ENCODE data around the gene PLCE1. TPM values are rescaled to one million over a fixed set of nuclear protein-coding genes. Genes with fewer than 3 reads are reported as not detected.

Gene PLCE1
- total RNA-seq, 2 donors from 2014 or later, result 13.5 to 28.3 TPM

DNA sequence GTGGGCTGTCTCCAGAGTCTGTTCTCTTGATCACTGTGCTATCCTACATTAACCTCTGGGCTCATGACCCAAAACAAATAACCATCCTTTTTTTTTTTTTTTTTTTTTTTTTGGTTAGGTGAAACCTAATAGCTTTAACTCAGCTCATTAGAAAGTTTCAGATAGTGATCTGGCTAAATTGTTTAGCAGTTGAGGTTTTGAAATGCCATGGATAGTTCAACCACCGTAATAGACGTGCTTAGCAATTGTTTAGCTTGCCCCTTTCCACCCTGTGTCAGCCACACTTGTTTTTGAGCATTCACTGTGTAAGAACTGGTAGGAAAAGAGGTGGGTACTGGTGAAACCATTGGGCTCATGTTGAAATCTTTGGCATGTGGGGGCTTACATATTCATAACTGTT lies 3.8 kb downstream of the PLCE1 start:
- no peak overlapping the region for H3K27ac ChIP-seq
- no peak overlapping the region for H3K4me3 ChIP-seq
- TF ChIP-seq, protein P1, sequence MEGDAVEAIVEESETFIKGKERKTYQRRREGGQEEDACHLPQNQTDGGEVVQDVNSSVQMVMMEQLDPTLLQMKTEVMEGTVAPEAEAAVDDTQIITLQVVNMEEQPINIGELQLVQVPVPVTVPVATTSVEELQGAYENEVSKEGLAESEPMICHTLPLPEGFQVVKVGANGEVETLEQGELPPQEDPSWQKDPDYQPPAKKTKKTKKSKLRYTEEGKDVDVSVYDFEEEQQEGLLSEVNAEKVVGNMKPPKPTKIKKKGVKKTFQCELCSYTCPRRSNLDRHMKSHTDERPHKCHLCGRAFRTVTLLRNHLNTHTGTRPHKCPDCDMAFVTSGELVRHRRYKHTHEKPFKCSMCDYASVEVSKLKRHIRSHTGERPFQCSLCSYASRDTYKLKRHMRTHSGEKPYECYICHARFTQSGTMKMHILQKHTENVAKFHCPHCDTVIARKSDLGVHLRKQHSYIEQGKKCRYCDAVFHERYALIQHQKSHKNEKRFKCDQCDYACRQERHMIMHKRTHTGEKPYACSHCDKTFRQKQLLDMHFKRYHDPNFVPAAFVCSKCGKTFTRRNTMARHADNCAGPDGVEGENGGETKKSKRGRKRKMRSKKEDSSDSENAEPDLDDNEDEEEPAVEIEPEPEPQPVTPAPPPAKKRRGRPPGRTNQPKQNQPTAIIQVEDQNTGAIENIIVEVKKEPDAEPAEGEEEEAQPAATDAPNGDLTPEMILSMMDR (IDR thresholded peaks at IDR 0.05), result no peak
- H3K36me3 ChIP-seq, result no peaks in the 10 kb centered on the region
- H3K4me1 ChIP-seq (ENCODE audit: control insufficient read depth in 1 of 2, low read depth in 2 of 2), result peaks cover 11 to 38% of the 10 kb centered on the region in 2 donors
- H3K27me3 ChIP-seq (replicated peaks; ENCODE audit: insufficient read depth), result no peaks in the 10 kb centered on the region
- ATAC-seq (ENCODE audit: insufficient number of reproducible peaks, low FRiP score, low read depth), result no peak
- no peaks in the 10 kb centered on the region for H3K9me3 ChIP-seq
- no peak for DNase-seq (ENCODE audit: low spot score)

DNA sequence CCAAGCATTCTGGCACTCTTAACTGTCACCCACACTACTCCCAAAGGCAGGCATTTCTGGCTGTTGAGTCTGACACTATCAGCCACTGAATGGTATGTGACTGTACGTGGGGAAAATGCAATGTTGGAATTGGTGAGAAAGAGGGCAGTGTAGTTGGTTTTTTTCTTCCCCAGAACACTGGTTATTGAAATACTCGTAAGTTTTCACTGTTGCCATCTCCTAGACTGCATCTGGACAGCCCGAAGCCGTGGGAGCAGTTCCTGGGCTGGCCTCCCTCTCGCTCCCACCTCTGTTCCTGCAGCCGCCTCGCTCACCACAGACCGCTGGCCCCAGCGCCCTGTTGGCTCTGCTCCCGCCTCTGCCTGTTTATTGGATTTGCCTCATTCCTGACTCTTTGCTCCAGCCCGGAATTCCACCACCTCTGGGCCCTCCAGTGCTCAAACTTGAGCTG lies 5.7 kb downstream of the PLCE1 start:
- H3K4me3 ChIP-seq, result peak overlapping the region; percentile 52
- TF ChIP-seq, protein P1 (IDR thresholded peaks at IDR 0.05), result no peak
- ATAC-seq (ENCODE audit: insufficient number of reproducible peaks, low FRiP score, low read depth) (no peak), DNase-seq (ENCODE audit: low spot score) (peak; percentile 32)
- H3K36me3 ChIP-seq, result no peaks in the 10 kb centered on the region
- H3K4me1 ChIP-seq (ENCODE audit: control insufficient read depth in 1 of 2, low read depth in 2 of 2), result peaks cover 9 to 24% of the 10 kb centered on the region in 2 donors
- no peaks in the 10 kb centered on the region for H3K9me3 ChIP-seq
- H3K27ac ChIP-seq, result peak overlapping the region; percentile 68 to 83
- no peaks in the 10 kb centered on the region for H3K27me3 ChIP-seq (replicated peaks; ENCODE audit: insufficient read depth)

DNA sequence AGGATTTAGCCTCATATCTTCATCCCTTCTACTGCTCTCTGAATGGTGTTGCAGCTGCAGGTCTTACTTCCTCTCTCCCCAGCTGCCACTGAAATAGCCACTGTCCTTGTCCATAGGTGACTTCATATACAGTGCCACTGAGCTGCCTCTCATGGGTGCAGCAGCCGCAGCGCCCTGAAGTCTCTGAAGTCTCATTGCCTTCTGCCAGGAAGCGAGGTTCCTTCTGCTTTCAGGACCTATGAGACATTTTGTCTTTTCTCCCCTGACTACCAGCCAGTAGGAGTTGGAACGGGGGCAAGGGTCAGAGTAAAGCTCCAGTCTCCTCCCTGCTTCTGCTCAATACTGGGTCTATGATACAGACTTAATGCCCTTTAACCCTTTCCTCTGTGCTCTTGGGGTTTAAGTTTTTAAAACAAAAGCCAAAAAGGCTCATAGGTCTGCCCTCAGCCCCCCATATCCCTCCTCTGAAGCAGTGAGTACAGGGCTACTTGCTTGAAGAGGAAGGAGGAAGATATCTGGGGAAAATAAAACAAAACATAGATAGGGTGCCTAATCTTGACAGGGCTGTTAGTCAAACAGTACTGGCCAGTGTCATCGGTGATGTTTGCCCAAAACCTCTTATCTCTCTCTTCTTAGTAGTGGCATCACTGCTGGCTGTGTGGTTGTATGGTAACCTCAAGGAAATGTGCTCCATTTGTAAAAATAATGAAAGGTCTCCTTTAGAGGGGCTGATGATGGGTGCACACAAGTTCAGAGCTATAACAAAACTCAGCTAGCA lies 7.1 kb downstream of the PLCE1 start:
- peaks cover 7 to 15% of the 10 kb centered on the region in 2 donors for H3K4me1 ChIP-seq (ENCODE audit: control insufficient read depth in 1 of 2, low read depth in 2 of 2)
- H3K27me3 ChIP-seq (replicated peaks; ENCODE audit: insufficient read depth), result no peaks in the 10 kb centered on the region
- DNase-seq (ENCODE audit: low spot score), result no peak
- TF ChIP-seq, protein P1 (IDR thresholded peaks at IDR 0.05), result no peak
- H3K27ac ChIP-seq, result peak overlapping the region; percentile 68 to 83
- H3K4me3 ChIP-seq, result no peak overlapping the region
- no peaks in the 10 kb centered on the region for H3K9me3 ChIP-seq
- ATAC-seq (ENCODE audit: insufficient number of reproducible peaks, low FRiP score, low read depth), result no peak
- H3K36me3 ChIP-seq, result no peaks in the 10 kb centered on the region

DNA sequence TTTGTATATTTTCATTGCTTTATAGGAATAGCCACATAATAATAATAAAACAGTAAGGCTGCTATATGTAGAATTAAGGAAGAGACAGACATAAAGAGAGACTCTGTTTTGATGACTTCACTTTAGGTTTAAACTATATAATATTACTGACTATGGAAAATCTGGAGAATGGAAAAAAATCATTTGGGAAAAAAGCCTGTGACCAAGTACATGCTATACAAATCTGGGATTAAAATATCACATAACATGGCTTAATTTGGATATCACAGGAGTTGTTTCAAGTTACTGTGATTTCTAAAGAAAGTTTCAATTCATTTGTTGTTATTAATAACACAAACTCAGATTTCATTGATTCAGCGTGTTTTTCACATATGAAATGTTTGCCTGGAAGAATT lies 7.7 kb downstream of the PLCE1 start:
- Histone ChIP-seq H3K4me1 (ENCODE audit: control insufficient read depth in 1 of 2, low read depth in 2 of 2) (peaks cover 7 to 18% of the 10 kb centered on the region in 2 donors), H3K36me3 (no peaks in the 10 kb centered on the region), H3K4me3 (no peak overlapping the region), H3K27me3 (replicated peaks; ENCODE audit: insufficient read depth) (no peaks in the 10 kb centered on the region), H3K9me3 (no peaks in the 10 kb centered on the region), H3K27ac (peak overlapping the region in 1 of 2 donors; percentile 83)
- DNase-seq (ENCODE audit: low spot score) (no peak), ATAC-seq (ENCODE audit: insufficient number of reproducible peaks, low FRiP score, low read depth) (no peak)
- TF ChIP-seq, protein P1 (IDR thresholded peaks at IDR 0.05), result no peak

DNA sequence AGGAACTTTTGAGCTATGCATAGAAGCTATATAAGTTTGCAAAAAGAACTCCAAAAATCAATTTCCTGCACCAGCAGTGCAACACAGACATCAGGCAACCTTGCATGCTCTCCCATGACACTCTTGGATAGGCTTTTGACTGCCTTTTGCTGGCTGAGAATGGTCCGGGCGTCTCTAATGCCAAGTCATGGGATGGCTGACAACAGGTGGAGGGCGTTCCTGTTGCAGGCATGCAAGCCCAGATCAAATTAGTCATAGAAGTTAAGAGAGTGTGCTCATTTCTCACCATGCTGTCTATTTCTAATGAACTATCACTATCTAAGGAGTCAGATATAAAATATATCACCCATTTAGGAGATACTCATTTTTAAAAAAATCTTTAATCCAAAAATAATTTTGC lies 8.4 kb downstream of the PLCE1 start:
- peak overlapping the region in 1 of 2 donors; percentile 0 for H3K27ac ChIP-seq
- ATAC-seq (ENCODE audit: insufficient number of reproducible peaks, low FRiP score, low read depth) (no peak), DNase-seq (ENCODE audit: low spot score) (no peak)

More for the DNA sequence above, 8.4 kb downstream of the PLCE1 start:
- peaks cover 11 to 25% of the 10 kb centered on the region in 2 donors for H3K4me1 ChIP-seq (ENCODE audit: control insufficient read depth in 1 of 2, low read depth in 2 of 2)
- no peaks in the 10 kb centered on the region for H3K36me3 ChIP-seq
- no peak overlapping the region for H3K4me3 ChIP-seq
- no peaks in the 10 kb centered on the region for H3K27me3 ChIP-seq (replicated peaks; ENCODE audit: insufficient read depth)
- H3K9me3 ChIP-seq, result no peaks in the 10 kb centered on the region
- TF ChIP-seq, protein P1 (IDR thresholded peaks at IDR 0.05), result no peak
